Testis (tissue), 2 donors: ENCODE measurements around the gene KLHL6.

Experiments used
- CTCF ChIP-seq, 3 experiments: fragments of 450-650 bp in 2 of 3; fragments of 200-600 bp in 1 of 3; sonication (generic) in 1 of 3; IDR thresholded peaks; one replicate each; pipeline ENCODE4 v1.5.1; 2016 to 2019; ENCODE audit warnings: antibody characterized with exemption in 3 of 3, mild to moderate bottlenecking in 2 of 3, moderate library complexity in 1 of 3
- POLR2A ChIP-seq: fragments of 450-650 bp; IDR thresholded peaks from one replicate; pipeline ENCODE4 v1.6.1; 2017; ENCODE audit warnings: antibody characterized with exemption, mild to moderate bottlenecking, moderate library complexity

DNA sequence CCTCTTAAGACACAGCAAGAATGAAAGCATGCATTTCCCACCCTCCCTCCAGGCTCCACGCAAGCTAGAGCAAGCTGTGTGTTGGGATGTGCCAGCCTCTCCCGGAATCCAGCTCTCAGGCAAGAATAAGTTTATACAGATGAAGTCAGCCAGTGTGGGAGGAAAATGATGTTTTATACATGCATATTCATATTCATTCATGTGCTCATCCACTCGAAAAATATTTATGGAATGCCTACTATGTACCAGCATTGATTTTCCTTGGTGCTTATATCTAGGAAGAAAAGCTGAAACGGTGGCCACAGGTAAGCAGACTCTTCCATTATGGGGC, 62.7 kb downstream of the KLHL6 start:
- no peak for TF ChIP-seq CTCF (IDR thresholded peaks at IDR 0.05)
- no peak for TF ChIP-seq POLR2A
